Natural killer cell (primary cell): ENCODE results near the gene APOL4. TPM values are rescaled to one million over a fixed set of nuclear protein-coding genes. Genes with fewer than 3 reads are reported as not detected.

Experiments
- ATAC-seq, 3 donors: fragments of 150-1000 bp in 2 of 3; fragments of 200-7000 bp in 1 of 3; cut with Tn5 transposase; 1 replicate in 1 of 3; 2 replicates in 2 of 3; pipeline ENCODE4 v1.10.0; 2021; ENCODE audit warnings: mild to moderate bottlenecking in 2 of 3, moderate library complexity in 2 of 3
- DNase-seq, 2 donors: peaks; one replicate each; pipeline versions ENCODE4 v3.0.0 to v3.0.0-alpha.2; 2013 to 2021; ENCODE audit warnings: mixed read lengths in 1 of 2
- H3K27ac ChIP-seq: one replicate; pipeline ENCODE4 v1.5.1; 2013; ENCODE audit warnings: mild to moderate bottlenecking, low read length
- H3K27me3 ChIP-seq: one replicate; pipeline ENCODE4 v1.6.1; 2013; ENCODE audit warnings: low read length; ENCODE audit not compliant: control insufficient read depth, insufficient read depth
- H3K36me3 ChIP-seq: one replicate; pipeline ENCODE4 v1.6.1; 2013; ENCODE audit warnings: low read length; ENCODE audit not compliant: control insufficient read depth, insufficient read depth
- H3K4me1 ChIP-seq: one replicate; pipeline ENCODE4 v1.6.1; 2013; ENCODE audit warnings: low read length; ENCODE audit not compliant: control insufficient read depth, insufficient read depth
- H3K4me3 ChIP-seq: one replicate; pipeline ENCODE4 v1.5.1; 2013; ENCODE audit warnings: low read length
- H3K9me3 ChIP-seq: one replicate; pipeline ENCODE4 v1.6.1; 2013; ENCODE audit warnings: low read length; ENCODE audit not compliant: control insufficient read depth, insufficient read depth
- H3K27ac Mint-ChIP-seq, 2 donors: one replicate each; pipeline ENCODE4 v1.8.0; 2022; ENCODE audit warnings: mild to moderate bottlenecking in 2 of 2, mixed read lengths in 2 of 2, moderate library complexity in 1 of 2
- H3K27me3 Mint-ChIP-seq, 2 donors: one replicate each; pipeline ENCODE4 v1.8.0; 2022; ENCODE audit warnings: low read depth in 2 of 2, mixed read lengths in 2 of 2
- H3K36me3 Mint-ChIP-seq: one replicate; pipeline ENCODE4 v1.8.0; 2022; ENCODE audit warnings: mixed read lengths
- H3K4me1 Mint-ChIP-seq, 2 donors: one replicate each; pipeline ENCODE4 v1.8.0; 2022; ENCODE audit warnings: mixed read lengths in 2 of 2
- H3K4me3 Mint-ChIP-seq: one replicate; pipeline ENCODE4 v1.8.0; 2022; ENCODE audit warnings: mild to moderate bottlenecking, moderate library complexity, mixed read lengths
- H3K9me3 Mint-ChIP-seq, 2 donors: one replicate each; pipeline ENCODE4 v1.8.0; 2022; ENCODE audit warnings: mixed read lengths in 2 of 2
- CTCF ChIP-seq: fragments of 200-600 bp; IDR thresholded peaks from one replicate; pipeline ENCODE4 v1.8.0; 2022; ENCODE audit warnings: antibody characterized with exemption
- WGBS: methylation state at CpG from one replicate; pipeline ENCODE4 v1.1.7; 2013; ENCODE audit warnings: missing lambda C conversion rate; ENCODE audit not compliant: insufficient coverage; 5-methylcytosine and 5-hydroxymethylcytosine counted together
- intact Hi-C: fragments of 100-400 bp; cut with micrococcal nuclease; formaldehyde crosslinking; loops from one replicate; pipeline ENCODE4 v1.14.2; 2022
- total RNA-seq, 4 donors: library from RNA; stranded (reverse); fragments of 120-200 nt in 1 of 4; gene quantifications; one replicate each; pipeline versions ENCODE4 v1.2.3 to v1.2.4, GENCODE V29; 2013 to 2022

Gene APOL4
- total RNA-seq, 3 donors from 2014 or later (not counting 1 experiment from before 2014, with no cell fraction given), result 0.70 TPM; not detected in 2

- no peaks in the 10 kb centered on the region for H3K9me3 ChIP-seq
- peak overlapping the region; percentile 41 to 100 for H3K27ac Mint-ChIP-seq
- no peaks in the 10 kb centered on the region for H3K27me3 ChIP-seq
- H3K4me3 Mint-ChIP-seq, result no peak overlapping the region
- H3K36me3 ChIP-seq, result no peaks in the 10 kb centered on the region
- no peaks in the 10 kb centered on the region for H3K36me3 Mint-ChIP-seq
- WGBS, result 79% methylated on average over 2 of the region's 2 CpGs
- ATAC-seq (no peak), DNase-seq (no peak)
- intact Hi-C loops, result no loop called here
- no peak overlapping the region for H3K4me3 ChIP-seq
- no peaks in the 10 kb centered on the region for H3K27me3 Mint-ChIP-seq
- peaks cover 47 to 53% of the 10 kb centered on the region in 2 donors for H3K4me1 Mint-ChIP-seq
- peak overlapping the region; percentile 47 for H3K27ac ChIP-seq
- H3K4me1 ChIP-seq, result peaks cover 45% of the 10 kb centered on the region
- TF ChIP-seq CTCF, result no peak
- H3K9me3 Mint-ChIP-seq, result no peaks in the 10 kb centered on the region
These were observed 36.5 kb downstream of the APOL4 start for GRCh38 chr22:36165141-36165540.

DNA sequence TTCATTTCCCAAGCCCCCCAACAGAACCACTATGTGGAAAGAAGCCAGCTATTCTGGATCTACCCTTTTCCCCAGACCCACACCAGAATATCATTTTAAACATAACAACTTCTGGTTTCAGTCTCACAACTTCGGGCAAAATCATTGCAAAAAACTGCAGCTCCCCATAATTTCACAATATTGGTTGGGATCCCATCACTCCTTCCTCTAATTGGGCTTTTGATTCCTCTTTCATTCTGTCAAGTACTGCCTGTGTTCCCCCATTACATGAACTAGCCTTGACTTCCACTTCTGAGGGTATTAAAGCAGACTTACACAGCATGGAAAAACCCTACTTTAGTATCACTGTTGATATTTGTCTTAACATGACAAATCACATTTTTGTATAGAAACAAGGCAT is 37.0 kb downstream of the APOL4 start:
- ATAC-seq, result no peak
- no peak overlapping the region for H3K4me3 ChIP-seq
- Mint-ChIP-seq H3K27me3 (no peaks in the 10 kb centered on the region), H3K27ac (peak overlapping the region; percentile 99 to 100), H3K36me3 (no peaks in the 10 kb centered on the region), H3K9me3 (no peaks in the 10 kb centered on the region), H3K4me3 (no peak overlapping the region), H3K4me1 (peaks cover 52 to 58% of the 10 kb centered on the region in 2 donors)
- TF ChIP-seq CTCF, result no peak
- intact Hi-C loops, result loop anchor here (5.0 kb wide), 2 partner anchors 73 to 517 kb away; partner anchors contain the start of genes APOL2 and APOL6
- no peak for DNase-seq
- no peaks in the 10 kb centered on the region for H3K27me3 ChIP-seq
- peaks cover 51% of the 10 kb centered on the region for H3K4me1 ChIP-seq
- no peaks in the 10 kb centered on the region for H3K9me3 ChIP-seq
- WGBS, result 75% methylated on average over 1 of the region's 1 CpG
- H3K27ac ChIP-seq, result peak overlapping the region; percentile 46
- no peaks in the 10 kb centered on the region for H3K36me3 ChIP-seq

GRCh38 chr22:36163497-36163896 is 38.1 kb downstream of the APOL4 start:
- Histone ChIP-seq H3K4me1 (peaks cover 62% of the 10 kb centered on the region), H3K9me3 (no peaks in the 10 kb centered on the region), H3K4me3 (no peak overlapping the region), H3K27ac (peak overlapping the region; percentile 96), H3K36me3 (no peaks in the 10 kb centered on the region), H3K27me3 (no peaks in the 10 kb centered on the region)
- Mint-ChIP-seq H3K27ac (peak overlapping the region; percentile 99 to 100), H3K36me3 (no peaks in the 10 kb centered on the region), H3K27me3 (no peaks in the 10 kb centered on the region), H3K4me3 (peak overlapping the region; percentile 25), H3K4me1 (peaks cover 63 to 67% of the 10 kb centered on the region in 2 donors), H3K9me3 (no peaks in the 10 kb centered on the region)
- no peak for DNase-seq
- WGBS, result 94% methylated on average over 2 of the region's 2 CpGs
- TF ChIP-seq CTCF, result no peak
- intact Hi-C loops, result loop anchor here (5.0 kb wide), 2 partner anchors 74 to 516 kb away; partner anchors contain the start of genes APOL2 and APOL6
- ATAC-seq, result no peak
